ENCODE results near the gene TACO1.

TACO1 gene

GRCh38 chr17:63601439-63602371, 1.0 kb downstream of the TACO1 start:
- no peak for DNase-seq

DNA sequence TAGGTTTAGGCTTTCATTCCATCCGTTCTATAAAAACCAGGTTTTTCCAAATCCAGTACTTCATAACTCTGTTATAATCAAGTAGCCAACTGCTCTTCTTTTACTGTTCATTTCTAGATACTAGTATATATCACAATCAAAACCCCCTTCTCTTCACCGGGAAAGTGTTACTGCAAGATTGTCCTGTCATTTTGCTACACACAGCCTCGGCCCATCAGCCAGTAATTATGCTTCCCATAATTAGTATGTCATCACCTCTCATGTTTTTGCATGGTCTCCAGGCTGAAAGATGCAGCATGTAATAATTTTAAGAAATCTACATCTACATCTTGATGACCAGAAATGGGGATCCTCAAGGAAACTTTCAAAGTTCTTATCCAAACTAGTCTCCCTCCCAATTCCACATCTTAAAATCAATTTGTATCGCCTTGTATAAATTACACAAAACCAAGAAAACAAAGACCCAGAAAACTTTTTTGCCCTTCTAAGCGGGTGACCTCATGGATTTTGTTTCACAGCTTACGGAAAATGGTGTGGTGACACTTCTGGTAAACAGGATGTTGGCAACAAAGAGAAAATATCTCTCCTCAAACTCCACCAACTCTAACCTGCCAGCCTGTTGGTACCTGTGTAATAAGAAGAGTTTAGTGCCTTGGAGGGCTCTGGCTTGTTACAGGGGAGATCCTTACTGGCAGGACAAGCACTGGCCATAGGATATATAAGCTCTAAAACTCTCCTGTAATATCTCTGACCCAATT, 9.3 kb downstream of the TACO1 start:
- no peak for DNase-seq

- DNase-seq = no peak
Measured at GRCh38 chr17:63610854-63611253, 10.2 kb downstream of the TACO1 start.

DNA sequence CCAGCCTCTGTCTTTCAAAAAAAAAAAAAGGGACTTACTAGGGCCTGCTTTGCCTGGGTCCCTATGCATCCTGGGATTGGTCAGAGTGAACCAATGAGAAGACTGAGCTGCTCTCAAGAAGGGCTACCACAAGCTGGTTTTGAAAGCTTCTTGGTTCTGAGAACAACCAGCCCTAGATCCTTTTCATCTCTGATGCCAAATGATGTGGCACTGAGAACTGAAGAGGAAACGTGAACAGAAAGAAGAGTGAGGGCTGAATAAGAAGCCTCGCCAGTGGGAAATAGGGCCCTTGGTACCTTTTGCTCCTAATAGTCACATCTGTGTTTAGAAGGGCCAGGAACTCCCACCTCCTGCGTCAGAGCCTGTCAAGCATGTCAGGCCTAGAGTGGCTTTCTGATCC, 10.7 kb downstream of the TACO1 start:
- no peak for DNase-seq

DNA sequence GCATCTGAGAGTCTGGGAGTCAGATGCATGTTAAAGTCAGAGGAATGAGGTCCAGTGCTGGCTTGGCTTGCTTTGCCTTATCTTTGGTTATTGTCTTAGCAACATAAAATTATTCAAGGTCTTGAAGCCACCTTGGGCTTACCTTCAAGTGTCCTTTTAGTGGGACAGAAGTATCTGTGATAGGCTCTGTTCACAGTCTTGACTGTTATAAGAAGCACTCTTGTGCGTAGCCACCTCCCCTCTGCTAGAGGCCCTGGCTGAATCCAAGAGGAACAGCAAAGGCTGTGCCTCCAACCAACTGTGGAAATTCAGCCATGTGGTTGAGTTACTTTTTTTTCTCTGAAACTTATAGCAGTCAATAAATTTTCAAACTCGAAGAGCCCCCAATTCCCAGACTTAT, 13.0 kb downstream of the TACO1 start:
- DNase-seq = no peak

DNA sequence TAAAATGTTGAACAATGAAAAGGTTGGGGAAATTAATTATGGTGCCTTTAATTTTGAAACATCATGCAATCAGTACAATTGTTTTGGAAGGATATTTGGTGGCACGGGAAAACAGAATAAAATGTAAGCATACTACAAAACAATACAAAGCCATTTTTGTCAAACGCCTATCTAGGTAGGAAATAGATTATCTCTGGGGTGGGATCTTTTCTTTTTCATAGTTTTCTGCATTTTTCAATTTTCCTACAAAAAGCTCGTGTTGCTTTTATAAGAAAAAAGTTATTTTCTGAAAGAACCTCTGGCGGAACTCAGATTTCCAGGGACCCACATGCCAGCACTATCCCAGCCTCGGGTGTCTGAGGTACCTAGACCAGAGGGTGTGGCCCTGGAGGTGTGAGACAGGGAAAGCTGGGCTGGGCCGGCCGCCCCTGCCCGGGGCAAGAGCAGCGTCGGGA, 20.6 kb downstream of the TACO1 start:
- DNase-seq = no peak

DNA sequence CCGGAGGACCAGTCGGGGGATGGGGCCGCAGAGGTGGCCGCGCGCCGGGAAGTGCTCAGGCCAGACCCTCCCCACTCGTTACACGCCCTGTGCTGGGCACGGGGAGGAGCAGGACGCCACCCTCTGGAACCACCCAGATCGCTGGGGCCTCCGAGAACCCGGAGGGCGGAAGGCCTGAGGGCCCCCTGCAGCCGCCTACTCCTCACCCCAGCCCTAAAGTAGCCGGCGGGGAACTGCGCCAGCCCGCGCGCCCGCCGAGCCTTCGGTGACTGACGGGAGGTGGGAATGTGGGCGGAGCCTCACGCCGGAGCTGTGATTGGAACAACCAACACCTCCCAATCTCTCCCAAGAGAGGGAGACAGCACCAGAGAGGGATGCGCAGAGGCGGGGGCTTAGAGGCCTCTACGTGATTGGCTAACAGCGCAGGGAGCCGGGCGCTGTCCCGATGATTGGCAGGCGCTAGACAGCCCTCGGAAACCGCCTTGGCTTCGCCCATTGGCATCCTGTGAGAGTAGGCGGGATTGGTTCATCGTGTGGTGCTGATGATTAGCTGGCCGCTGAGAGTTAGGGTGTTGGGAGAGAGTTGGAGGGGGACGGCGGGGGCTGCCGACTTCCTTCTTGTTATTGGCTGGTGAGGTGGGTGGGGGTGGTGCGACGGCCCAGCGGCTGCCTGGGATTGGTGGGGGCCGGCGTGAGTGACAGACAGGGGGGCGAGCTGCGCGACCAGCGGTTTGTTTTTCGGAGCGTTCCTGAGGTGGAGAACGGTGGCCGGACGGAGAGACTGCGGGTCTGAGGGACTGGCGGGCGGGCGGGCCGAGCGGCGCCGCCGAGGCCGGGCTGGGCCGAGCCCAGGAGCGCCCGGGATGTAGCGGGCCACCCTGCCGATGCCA, 21.2 kb downstream of the TACO1 start, which contains the start of gene MAP3K3:
Gene MAP3K3, plus strand, starts transcription at position 734 of the 890 bp plus-strand sequence. CDS start 343 bp downstream, outside the sequence.
- peak; percentile 99 for DNase-seq

- DNase-seq = peak; percentile 46
Measured at GRCh38 chr17:63622574-63623390, 22.1 kb downstream of the TACO1 start.

GRCh38 chr17:63623786-63624530, 23.3 kb downstream of the TACO1 start:
- no peak for DNase-seq

DNA sequence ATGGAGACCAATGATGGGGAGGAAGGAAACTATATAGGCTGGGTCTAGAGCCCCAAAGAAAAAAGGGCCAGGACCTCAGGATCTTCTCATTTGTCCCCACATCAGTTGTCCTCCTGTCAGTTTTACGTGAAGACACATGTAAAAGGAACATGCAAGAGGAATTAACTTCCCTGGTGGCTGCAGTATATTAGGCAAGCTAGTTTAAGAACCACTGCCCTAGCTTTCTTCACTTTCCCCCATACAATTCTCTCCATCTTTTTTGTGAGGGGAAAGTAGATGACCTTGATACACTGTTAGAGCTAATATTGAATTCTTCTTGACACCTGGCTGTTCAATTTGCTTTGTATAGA, 23.8 kb downstream of the TACO1 start:
- no peak for DNase-seq

GRCh38 chr17:63626551-63627180, 26.0 kb downstream of the TACO1 start:
- DNase-seq = no peak

GRCh38 chr17:63629627-63630026, 28.9 kb downstream of the TACO1 start:
- no peak for DNase-seq

DNA sequence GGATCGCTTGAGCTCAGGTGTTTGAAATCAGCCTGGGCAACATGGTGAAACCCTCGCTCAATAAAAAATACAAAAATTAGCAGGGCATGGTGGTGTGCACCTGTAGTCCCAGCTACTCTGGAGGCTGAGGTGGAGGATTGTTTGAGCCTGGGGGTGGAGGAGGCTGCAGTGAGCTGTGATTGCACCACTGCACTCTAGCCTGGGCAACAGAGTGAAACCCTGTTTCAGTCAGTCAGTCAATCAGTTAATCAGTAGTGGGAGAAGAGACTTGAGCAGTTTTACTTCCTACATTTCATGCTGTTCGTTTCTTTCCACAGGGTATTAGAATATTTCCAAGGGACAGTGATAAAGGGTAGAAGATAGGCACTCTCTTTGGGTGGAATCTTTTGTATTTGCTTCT, 30.4 kb downstream of the TACO1 start:
- DNase-seq = no peak

- no peak for DNase-seq
Measured at GRCh38 chr17:63631626-63632025, 30.9 kb downstream of the TACO1 start.

DNA sequence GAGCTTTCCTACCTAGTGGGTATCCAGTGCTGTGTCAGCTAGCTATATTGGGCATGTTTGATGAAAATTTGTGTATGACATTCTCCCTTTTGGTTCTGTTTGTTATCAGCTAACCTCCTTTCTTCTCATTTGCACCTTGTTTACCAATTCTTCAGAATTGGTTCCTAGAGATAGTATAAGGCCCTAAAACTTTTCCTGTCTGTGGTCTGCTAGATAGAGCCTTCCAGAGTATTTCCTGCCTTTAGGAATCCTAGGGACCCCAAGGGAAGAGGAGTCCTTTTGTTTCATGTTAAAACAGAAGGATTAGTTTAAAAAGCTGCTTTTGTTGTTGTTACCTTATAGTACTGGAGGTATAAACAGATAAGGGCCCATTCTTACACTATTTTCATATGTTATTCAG, 33.0 kb downstream of the TACO1 start:
- no peak for DNase-seq

GRCh38 chr17:63634163-63634562, 33.5 kb downstream of the TACO1 start:
- DNase-seq = no peak

DNA sequence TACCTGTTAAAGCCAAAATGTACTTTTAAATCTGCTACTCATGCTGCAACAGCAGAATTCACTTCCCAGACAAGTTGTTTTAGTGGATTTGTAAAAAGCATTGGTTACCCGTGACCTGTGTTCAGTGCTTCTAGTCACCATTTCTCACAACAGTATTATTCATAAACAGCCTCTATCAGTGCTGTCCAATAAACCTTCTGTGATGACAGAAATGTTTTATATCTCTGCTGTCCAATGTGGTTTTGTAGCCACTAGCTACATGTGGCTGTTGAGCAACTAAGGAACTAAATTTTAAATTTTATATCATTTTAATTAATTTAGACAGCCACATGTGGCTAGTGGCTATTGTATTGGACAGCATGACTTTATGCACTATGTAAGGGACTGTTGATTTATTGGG, 34.1 kb downstream of the TACO1 start:
- no peak for DNase-seq

- no peak for DNase-seq
Measured at GRCh38 chr17:63635290-63635689, 34.6 kb downstream of the TACO1 start.

DNA sequence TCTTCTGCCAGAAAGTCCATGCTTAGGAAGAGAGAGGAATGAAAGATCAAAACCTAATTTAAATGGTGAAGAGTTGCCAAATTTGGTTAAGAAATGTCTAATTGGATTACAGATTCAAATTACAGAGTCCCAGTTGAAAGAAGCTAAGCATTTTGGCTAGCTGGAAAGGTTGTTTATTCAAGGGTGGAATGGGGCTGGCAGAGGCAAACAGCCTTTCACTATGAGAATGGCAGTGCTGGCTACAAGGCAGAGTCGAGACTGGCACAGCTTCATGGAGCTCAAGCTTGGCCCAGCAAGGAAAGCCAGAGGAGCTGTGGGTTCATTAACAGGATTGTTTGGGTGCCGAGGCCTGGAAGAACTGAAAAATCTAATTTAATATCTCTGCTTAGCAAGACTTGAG, 35.1 kb downstream of the TACO1 start:
- no peak for DNase-seq

GRCh38 chr17:63639125-63639524, 38.4 kb downstream of the TACO1 start:
- DNase-seq = no peak

- DNase-seq = no peak
Measured at GRCh38 chr17:63640038-63640437, 39.3 kb downstream of the TACO1 start.
